GM12872 (cell line): ENCODE results near the gene EFHC1.

Source experiments
- TF ChIP-seq, protein P1 (sequence below): IDR thresholded peaks from 3 replicates; pipeline ENCODE4 v1.5.1; 2011; ENCODE audit warnings: low read depth, mild to moderate bottlenecking, low read length, moderate library complexity; ENCODE audit not compliant: insufficient read depth

The EFHC1 gene

DNA sequence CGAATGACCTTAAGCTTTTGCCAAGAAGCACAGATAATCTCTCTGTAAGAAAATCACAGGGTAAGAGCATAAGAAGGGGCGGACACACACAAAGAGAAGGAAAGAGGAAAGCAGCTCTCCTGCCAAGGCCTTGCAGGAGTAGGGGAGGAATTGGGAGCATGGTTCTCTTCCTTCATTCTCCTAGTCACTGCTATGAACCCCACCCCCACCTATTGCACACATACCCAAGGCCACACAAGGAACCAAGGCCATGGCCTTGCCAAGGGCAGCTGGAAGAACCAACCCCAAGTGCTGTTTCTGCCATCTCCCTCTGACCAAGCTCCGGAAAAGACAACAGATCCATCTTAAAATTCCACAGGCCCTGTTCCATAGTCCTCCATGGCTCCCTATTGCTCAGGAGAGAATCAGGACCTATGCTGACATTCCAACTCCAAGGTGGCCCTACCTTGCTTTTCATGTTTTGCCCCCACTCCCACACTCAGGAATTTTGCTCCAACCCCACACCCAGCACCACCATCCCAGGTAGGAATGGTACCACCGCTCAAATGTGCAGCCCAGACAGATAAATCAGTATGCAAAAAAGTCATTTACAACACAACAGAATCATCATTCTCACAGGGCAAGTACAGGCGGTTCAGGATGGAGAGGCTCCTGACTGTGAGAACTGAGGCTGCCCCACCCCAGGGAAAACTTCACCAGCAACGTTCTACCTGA is 125.4 kb downstream of the EFHC1 start:
- TF ChIP-seq, protein P1, sequence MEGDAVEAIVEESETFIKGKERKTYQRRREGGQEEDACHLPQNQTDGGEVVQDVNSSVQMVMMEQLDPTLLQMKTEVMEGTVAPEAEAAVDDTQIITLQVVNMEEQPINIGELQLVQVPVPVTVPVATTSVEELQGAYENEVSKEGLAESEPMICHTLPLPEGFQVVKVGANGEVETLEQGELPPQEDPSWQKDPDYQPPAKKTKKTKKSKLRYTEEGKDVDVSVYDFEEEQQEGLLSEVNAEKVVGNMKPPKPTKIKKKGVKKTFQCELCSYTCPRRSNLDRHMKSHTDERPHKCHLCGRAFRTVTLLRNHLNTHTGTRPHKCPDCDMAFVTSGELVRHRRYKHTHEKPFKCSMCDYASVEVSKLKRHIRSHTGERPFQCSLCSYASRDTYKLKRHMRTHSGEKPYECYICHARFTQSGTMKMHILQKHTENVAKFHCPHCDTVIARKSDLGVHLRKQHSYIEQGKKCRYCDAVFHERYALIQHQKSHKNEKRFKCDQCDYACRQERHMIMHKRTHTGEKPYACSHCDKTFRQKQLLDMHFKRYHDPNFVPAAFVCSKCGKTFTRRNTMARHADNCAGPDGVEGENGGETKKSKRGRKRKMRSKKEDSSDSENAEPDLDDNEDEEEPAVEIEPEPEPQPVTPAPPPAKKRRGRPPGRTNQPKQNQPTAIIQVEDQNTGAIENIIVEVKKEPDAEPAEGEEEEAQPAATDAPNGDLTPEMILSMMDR = no peak

DNA sequence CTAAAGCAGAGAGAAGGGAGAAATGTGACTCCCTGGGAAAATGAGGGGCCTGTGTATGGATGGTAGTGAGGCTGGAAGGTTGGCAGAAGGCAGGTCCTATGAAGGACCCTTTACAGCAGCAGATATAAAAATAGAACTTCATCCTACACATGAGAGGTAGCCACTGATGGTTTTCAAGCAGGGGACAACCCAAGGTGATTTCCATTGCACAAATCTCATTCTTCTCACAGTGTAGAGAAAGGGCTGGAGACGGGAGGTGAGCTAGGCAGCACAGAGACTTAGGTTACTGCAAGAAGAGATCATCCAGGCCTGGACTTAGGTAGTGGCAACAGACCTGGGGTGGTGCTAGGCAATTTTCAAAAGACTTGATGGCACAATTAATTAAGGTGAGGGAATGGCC is 126.0 kb downstream of the EFHC1 start:
- TF ChIP-seq, protein P1 = no peak

DNA sequence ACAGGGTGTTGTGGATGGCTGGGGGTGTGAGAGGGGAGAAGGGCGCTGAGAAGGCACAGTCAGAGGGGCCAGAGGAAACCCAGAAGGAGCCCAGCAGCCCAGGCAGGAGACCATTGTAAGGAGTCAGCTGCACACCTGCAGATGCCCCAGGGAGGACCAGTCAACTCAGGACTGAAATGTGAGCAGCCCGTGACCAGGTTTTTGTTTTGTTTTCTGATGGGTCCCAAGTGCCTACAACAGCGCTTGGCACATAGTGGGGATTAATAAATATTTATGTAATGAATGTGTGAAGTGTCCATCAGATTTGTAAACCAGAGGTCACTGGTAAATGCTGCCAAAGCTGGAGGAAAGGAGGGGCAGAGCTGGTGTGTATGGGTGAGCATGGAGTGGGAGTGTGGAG is 126.5 kb downstream of the EFHC1 start:
- TF ChIP-seq, protein P1 = no peak

DNA sequence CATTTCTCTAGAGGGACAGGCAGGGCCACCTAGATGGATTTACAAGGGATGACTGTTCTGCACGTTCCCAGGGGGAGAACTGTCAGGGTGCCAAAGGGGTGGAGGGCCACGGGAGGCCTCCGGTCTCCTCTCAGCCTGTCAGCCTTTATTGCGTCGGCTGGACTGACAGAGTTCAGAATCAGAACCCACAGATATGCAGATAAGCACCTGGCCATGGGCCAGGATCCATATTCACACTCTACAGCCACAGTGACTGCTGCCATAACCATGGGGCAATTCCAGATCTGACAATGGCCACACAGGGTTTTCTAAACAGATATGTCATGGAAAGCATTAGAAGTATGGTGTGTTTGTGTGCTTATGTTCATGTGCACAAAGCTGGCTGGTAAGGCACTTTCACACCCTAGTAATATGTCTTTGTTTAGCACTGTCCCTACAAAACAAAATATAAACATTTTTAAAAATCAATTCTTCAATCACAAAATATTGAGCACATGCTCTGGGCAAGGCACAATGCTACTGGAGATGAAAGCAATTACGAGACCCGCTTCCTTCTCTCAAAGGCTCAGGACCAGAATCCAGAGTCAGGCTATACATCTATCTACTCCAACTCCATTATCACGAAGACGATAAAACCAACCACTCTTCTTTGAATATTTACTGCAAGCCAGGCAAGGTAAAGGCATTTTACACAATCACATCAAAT is 127.7 kb downstream of the EFHC1 start:
- TF ChIP-seq, protein P1 = no peak

DNA sequence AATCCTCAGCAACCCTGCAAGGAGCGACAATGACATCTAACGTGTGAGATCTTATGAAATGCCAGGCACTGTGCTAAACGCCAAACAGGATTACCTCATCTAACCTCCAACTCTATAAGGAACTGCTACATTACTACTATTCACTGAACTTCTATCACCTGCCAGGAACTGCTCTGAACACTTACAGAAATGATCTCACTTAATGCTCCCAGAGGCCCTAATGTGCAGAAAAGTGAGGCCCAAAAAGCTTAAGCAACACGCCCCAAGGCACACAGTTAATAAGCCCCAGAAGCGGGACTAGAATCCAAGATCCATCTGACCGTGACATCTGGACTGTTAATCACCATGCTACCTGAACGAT is 128.2 kb downstream of the EFHC1 start:
- TF ChIP-seq, protein P1 = no peak

DNA sequence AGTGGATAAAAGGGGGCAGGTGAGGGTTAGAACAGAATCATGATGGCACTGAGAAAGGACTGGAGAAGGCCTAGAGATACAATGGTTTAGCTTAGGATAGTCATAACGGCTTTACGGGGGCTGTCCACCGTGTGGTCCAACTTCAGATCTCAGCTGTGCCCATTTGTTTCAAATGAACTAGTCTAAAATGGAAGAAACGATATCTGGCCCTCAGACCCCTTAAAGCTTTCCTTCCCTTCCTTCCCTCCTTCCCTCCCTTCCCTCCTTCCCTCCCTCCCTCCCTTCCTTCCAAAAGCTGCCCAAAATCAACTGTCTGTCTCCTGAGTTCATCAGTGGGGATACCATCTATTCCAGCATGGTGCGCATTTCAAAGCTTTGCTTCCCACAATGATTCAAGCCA is 128.9 kb downstream of the EFHC1 start:
- TF ChIP-seq, protein P1 = no peak

DNA sequence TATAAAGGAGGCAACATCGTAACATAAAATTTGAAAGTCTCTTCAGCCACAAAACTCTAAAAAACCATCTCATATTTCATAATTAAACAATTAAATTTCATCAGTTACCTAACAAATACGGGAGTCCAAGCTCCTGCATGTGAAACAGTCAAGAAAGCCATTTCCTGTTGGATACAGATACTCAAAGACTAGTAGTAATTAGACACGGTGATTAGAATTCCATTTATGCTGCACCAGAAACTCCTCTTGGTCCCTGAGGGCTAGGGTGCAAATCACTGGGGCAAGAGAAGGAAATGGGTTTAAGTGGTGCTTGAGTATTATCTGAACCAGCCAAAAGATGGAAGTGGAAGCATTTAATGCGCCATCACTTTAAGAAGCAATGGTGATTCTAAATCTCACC is 129.3 kb downstream of the EFHC1 start:
- TF ChIP-seq, protein P1 = no peak
